NCI-H446 (cell line): ENCODE results near the gene PLK1.
"Not testable (repeated sequence)": the region's sequence is repeated elsewhere in the genome, so short reads cannot be mapped to it uniquely, and the experiment has no call there.

Experiments
- DNase-seq, 2 experiments: peaks; one replicate each; lab custom pipeline; 2025; lab: John Stamatoyannopoulos, UW

The PLK1 gene

GRCh38 chr16:23678430-23679273, at the start of gene PLK1:
Gene PLK1 (plus strand): TSS chr16:23678889. CDS start chr16:23678933, 44 bp downstream.
- peak; percentile 58 to 91 for DNase-seq

GRCh38 chr16:23629516-23629915, 49.2 kb upstream of the PLK1 start:
- DNase-seq: no peak

- not testable (repeated sequence) for DNase-seq
Observed at GRCh38 chr16:23631874-23632273, 46.8 kb upstream of the PLK1 start.

GRCh38 chr16:23634461-23635036, 44.1 kb upstream of the PLK1 start:
- no peak for DNase-seq

- no peak for DNase-seq
Observed at GRCh38 chr16:23635958-23636357, 42.7 kb upstream of the PLK1 start.

- no peak for DNase-seq
Observed at GRCh38 chr16:23640615-23640930, 38.1 kb upstream of the PLK1 start.

- DNase-seq: peak; percentile 74 to 95
Observed at GRCh38 chr16:23640931-23641765, 37.5 kb upstream of the PLK1 start, which contains the start of the genes DCTN5 and PALB2. Gene DCTN5 (plus strand): TSS chr16:23641466. CDS start chr16:23641543, 77 bp downstream. Gene PALB2 (minus strand): TSS chr16:23641310. CDS start chr16:23641157, 153 bp downstream.

GRCh38 chr16:23642246-23642774, 36.4 kb upstream of the PLK1 start:
- DNase-seq: no peak

GRCh38 chr16:23650674-23651416, 27.8 kb upstream of the PLK1 start:
- no peak for DNase-seq

- DNase-seq: no peak
Observed at GRCh38 chr16:23651943-23652468, 26.7 kb upstream of the PLK1 start.

GRCh38 chr16:23663918-23664317, 14.8 kb upstream of the PLK1 start:
- DNase-seq: no peak

- DNase-seq: no peak
Observed at GRCh38 chr16:23666571-23667354, 11.9 kb upstream of the PLK1 start.

GRCh38 chr16:23667355-23667659, 11.4 kb upstream of the PLK1 start:
- no peak for DNase-seq

- no peak for DNase-seq
Observed at GRCh38 chr16:23668225-23668624, 10.5 kb upstream of the PLK1 start.

- DNase-seq: no peak
Observed at GRCh38 chr16:23668873-23669272, 9.8 kb upstream of the PLK1 start.

GRCh38 chr16:23670137-23670776, 8.4 kb upstream of the PLK1 start:
- no peak for DNase-seq

GRCh38 chr16:23673971-23674614, 4.6 kb upstream of the PLK1 start:
- no peak for DNase-seq

GRCh38 chr16:23676924-23677480, 1.7 kb upstream of the PLK1 start:
- no peak for DNase-seq

- DNase-seq: no peak
Observed at GRCh38 chr16:23679274-23679985, 741 bp downstream of the PLK1 start.
